Tibial artery (tissue), 4 donors: ENCODE data around the gene PPP1R15A.
A peak's percentile ranks its signal among the peaks of the same experiment; 100 is the strongest.
"Not testable (repeated sequence)": the region's sequence is repeated elsewhere in the genome, so short reads cannot be mapped to it uniquely, and the experiment has no call there.

Experiments used
- DNase-seq, 2 donors: peaks; one replicate each; pipeline ENCODE4 v3.0.0-alpha.2; 2019
- H3K27ac ChIP-seq, 2 donors: fragments of 200-600 bp; sonication (generic) in 1 of 2; 1 replicate in 1 of 2; 2 replicates in 1 of 2; pipeline ENCODE4 v1.5.1; 2018 to 2019; ENCODE audit warnings: mild to moderate bottlenecking in 1 of 2
- H3K27me3 ChIP-seq, 2 donors: fragments of 200-600 bp; sonication (generic) in 1 of 2; one replicate each; pipeline versions ENCODE4 v1.5.1 to v1.6.0; 2016 to 2019
- H3K36me3 ChIP-seq, 3 donors: fragments of 200-600 bp; sonication (generic) in 2 of 3; one replicate each; pipeline ENCODE4 v1.5.1; 2016 to 2019; ENCODE audit warnings: mild to moderate bottlenecking in 2 of 3
- H3K4me1 ChIP-seq, 4 donors: fragments of 200-600 bp; sonication (generic) in 2 of 4; 1 replicate in 3 of 4; 2 replicates in 1 of 4; pipeline ENCODE4 v1.5.1; 2016 to 2019
- H3K4me3 ChIP-seq, 2 donors: fragments of 200-600 bp; sonication (generic) in 1 of 2; 1 replicate in 1 of 2; 2 replicates in 1 of 2; pipeline ENCODE4 v1.5.1; 2018 to 2019; ENCODE audit warnings: mild to moderate bottlenecking in 2 of 2
- H3K9me3 ChIP-seq, 3 donors: fragments of 200-600 bp; sonication (generic) in 1 of 3; one replicate each; pipeline ENCODE4 v1.5.1; 2016 to 2019
- intact Hi-C: fragments of 100-400 bp; cut with DNase I; formaldehyde crosslinking; loops from one replicate; pipeline ENCODE4 v1.15.0; 2023; ENCODE audit warnings: low total_unique reads
- TF ChIP-seq, protein P1 (sequence below), 2 experiments: fragments of 200-600 bp in 1 of 2; fragments of 450-650 bp in 1 of 2; IDR thresholded peaks; one replicate each; pipeline ENCODE4 v1.5.1; 2017 to 2019; ENCODE audit warnings: antibody characterized with exemption in 2 of 2, mild to moderate bottlenecking in 1 of 2, moderate library complexity in 1 of 2

PPP1R15A gene

DNA sequence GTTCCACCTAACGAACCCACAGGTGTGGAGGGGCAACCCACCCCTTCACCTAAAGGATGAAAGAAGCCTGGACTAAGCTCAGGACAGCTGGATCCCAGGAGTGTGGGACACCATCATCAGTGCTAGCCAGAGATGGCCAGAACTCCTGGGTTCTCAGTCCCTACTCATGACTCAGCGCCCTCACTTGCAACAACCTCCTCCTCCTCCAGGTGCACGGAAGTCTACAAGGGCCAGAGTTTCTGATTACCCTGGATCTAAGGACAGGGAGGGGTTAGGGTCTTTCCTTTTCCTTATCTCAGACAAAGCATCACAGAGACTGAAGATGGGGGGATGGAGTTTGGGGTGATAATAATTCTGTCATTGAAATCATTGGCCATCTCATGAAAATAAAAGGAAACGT, 18.3 kb downstream of the PPP1R15A start:
- Histone ChIP-seq H3K4me3 (no peak overlapping the region), H3K27ac (no peak overlapping the region), H3K36me3 (no peaks in the 10 kb centered on the region), H3K4me1 (peaks cover 0 to 4% (median 1%) of the 10 kb centered on the region in 4 donors), H3K9me3 (no peaks in the 10 kb centered on the region), H3K27me3 (no peaks in the 10 kb centered on the region)
- no peak for DNase-seq
- intact Hi-C loops = no loop called here
- TF ChIP-seq, protein P1, sequence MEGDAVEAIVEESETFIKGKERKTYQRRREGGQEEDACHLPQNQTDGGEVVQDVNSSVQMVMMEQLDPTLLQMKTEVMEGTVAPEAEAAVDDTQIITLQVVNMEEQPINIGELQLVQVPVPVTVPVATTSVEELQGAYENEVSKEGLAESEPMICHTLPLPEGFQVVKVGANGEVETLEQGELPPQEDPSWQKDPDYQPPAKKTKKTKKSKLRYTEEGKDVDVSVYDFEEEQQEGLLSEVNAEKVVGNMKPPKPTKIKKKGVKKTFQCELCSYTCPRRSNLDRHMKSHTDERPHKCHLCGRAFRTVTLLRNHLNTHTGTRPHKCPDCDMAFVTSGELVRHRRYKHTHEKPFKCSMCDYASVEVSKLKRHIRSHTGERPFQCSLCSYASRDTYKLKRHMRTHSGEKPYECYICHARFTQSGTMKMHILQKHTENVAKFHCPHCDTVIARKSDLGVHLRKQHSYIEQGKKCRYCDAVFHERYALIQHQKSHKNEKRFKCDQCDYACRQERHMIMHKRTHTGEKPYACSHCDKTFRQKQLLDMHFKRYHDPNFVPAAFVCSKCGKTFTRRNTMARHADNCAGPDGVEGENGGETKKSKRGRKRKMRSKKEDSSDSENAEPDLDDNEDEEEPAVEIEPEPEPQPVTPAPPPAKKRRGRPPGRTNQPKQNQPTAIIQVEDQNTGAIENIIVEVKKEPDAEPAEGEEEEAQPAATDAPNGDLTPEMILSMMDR (IDR thresholded peaks at IDR 0.05) = no peak

DNA sequence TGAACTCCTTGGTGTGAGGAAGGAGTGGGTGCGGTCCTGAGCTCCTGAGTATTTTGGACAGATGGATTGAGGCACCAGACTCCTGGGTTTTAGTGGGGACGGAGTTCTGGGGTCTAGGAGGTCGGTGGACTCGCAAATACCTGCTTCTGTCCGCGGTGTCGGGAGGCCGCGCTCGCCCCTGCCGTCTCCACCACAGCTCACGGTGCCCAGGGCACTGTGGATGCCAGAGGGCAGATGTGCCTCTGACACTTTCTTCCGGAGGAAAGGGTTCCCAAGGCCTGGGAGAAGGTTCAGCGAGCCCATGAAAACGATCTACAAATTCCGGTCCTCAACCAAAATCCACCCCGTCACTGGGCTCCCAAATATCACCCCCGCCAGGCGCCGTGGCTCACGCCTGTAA, 23.0 kb downstream of the PPP1R15A start:
- Histone ChIP-seq H3K36me3 (no peaks in the 10 kb centered on the region), H3K4me3 (peak overlapping the region in 1 of 2 donors; percentile 52), H3K27me3 (no peaks in the 10 kb centered on the region), H3K9me3 (no peaks in the 10 kb centered on the region), H3K27ac (no peak overlapping the region), H3K4me1 (peaks cover 0 to 18% (median 8%) of the 10 kb centered on the region in 4 donors)
- intact Hi-C loops = no loop called here
- TF ChIP-seq, protein P1 (IDR thresholded peaks at IDR 0.05) = no peak
- no peak for DNase-seq

DNA sequence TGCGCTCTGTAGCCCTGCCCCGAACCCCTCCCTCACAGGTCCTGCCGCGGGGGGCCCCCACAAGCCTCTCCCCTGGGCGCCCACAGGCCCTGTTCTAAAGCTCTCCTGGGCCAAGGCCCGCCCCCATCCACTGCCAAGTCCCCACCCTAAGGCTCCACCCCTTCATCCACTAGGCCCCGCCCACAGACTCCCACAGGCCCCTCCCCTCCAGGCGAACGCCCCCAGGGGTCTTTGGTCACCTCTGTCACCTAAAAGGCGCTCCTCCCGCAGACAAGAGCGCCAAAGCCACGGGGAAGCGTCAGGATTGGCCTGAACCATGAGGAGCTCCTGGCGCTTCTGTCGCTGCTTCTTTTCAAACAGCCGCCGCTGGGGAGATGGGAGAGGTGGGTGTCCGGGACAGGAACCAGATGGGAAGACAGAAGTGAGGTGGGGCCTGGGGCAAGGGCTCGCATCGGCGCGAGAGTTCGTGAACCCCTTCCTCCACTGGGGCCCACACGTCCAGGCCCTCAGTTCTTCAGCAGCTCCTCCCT, 24.0 kb downstream of the PPP1R15A start:
- intact Hi-C loops = no loop called here
- TF ChIP-seq, protein P1 (IDR thresholded peaks at IDR 0.05) = no peak
- peaks cover 0 to 26% (median 16%) of the 10 kb centered on the region in 4 donors for H3K4me1 ChIP-seq
- peak overlapping the region; percentile 39 to 52 for H3K4me3 ChIP-seq
- H3K27me3 ChIP-seq = no peaks in the 10 kb centered on the region
- no peaks in the 10 kb centered on the region for H3K36me3 ChIP-seq
- no peaks in the 10 kb centered on the region for H3K9me3 ChIP-seq
- peak overlapping the region; percentile 35 to 61 for H3K27ac ChIP-seq
- DNase-seq = peak; percentile 57 to 76

DNA sequence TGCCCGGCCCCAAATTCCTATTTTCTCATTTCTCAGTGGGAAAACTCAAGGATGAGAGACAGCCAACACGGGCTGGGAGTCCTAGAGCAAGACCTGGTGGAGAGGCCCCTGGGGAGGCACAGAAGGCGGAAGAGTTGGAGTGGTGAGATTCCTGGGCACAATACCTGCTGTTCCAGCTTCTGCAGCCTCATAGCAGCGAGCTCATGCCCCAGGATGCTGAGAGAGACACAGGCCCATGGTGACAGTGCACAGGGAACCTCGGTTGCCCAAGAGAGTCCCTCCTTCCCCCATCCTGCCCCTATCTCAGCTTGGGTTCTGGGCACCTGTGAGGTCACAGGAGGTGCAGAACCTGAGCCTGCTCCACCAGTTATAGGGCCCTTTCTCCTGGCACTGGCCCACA, 25.0 kb downstream of the PPP1R15A start:
- H3K36me3 ChIP-seq = peaks cover 0 to 4% (median 0%) of the 10 kb centered on the region in 3 donors

GRCh38 chr19:48899386-48899749, 27.1 kb downstream of the PPP1R15A start:
- Histone ChIP-seq H3K4me1 (peaks cover 0 to 46% (median 34%) of the 10 kb centered on the region in 4 donors), H3K36me3 (peaks cover 3 to 15% (median 3%) of the 10 kb centered on the region in 3 donors), H3K4me3 (peak overlapping the region; percentile 67 to 81), H3K27ac (peak overlapping the region; percentile 88)
- H3K9me3 ChIP-seq, intact Hi-C loops, DNase-seq, H3K27me3 ChIP-seq: not testable (repeated sequence)

More for the DNA sequence above, 25.0 kb downstream of the PPP1R15A start:
- intact Hi-C loops = no loop called here
- DNase-seq = no peak
- TF ChIP-seq, protein P1 (IDR thresholded peaks at IDR 0.05) = no peak
- no peaks in the 10 kb centered on the region for H3K9me3 ChIP-seq
- no peak overlapping the region for H3K4me3 ChIP-seq
- no peak overlapping the region for H3K27ac ChIP-seq
- no peaks in the 10 kb centered on the region for H3K27me3 ChIP-seq
- peaks cover 0 to 35% (median 25%) of the 10 kb centered on the region in 4 donors for H3K4me1 ChIP-seq

DNA sequence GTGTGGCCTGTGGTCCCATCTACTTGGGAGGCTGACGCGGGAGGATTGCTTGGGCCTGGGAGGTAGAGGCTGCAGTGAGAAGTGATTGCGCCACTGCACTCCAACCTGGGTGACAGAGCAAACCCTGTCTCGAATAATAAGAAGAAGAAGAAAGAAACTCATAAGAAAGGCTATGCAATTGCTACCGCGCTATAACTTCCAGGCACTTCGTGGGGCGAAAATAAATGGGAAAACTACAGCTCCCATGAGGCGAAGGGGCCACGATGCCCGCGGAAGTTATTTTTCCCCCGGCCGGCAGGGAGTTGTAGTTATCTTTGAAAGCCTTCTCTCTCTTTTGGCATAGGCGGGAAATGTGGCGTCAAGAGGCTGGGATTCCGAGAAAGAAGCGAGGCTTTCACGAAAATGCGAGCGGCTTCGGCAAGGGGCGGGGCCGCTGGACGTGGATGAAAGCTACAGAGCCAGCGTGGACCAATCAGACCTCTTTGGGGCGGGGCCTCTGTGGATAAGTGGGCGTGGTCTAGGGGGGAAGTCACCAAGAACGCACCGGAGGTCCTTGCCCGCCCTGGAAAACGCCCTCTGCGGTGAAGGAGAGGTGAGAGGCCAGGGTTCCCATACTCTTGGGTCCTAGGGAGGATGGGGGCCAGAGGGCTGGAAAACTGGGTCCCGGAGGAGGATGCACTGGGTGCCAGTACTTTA, 27.7 kb downstream of the PPP1R15A start, which contains the start of gene NUCB1:
Gene NUCB1 (plus strand): TSS at position 532 of the 696 bp plus-strand sequence. CDS start 485 bp downstream, outside the sequence.
- H3K27ac ChIP-seq = peak within 1 kb of the TSS; percentile 88
- H3K4me1 ChIP-seq = peaks cover 0 to 46% (median 34%) of the 10 kb centered on the region in 4 donors
- H3K4me3 ChIP-seq = peak within 1 kb of the TSS; percentile 67 to 81
- no peaks in the 10 kb centered on the region for H3K27me3 ChIP-seq
- peaks cover 8 to 20% (median 9%) of the 10 kb centered on the region in 3 donors for H3K36me3 ChIP-seq
- intact Hi-C loops = no loop called here
- TF ChIP-seq, protein P1 (IDR thresholded peaks at IDR 0.05) = peak in 1 of 2 experiments; percentile 52
- no peaks in the 10 kb centered on the region for H3K9me3 ChIP-seq
- peak; percentile 100 for DNase-seq
